Esophagus squamous epithelium (tissue), 5 donors: ENCODE data around the gene MARVELD1. TPM values are rescaled to one million over a fixed set of nuclear protein-coding genes. Genes with fewer than 3 reads are reported as not detected.

Experiments used
- DNase-seq: peaks from one replicate; lab custom pipeline; 2025; lab: John Stamatoyannopoulos, UW
- H3K27ac ChIP-seq, 4 donors: fragments of 200-600 bp; sonication (generic); one replicate each; pipeline ENCODE4 v1.5.1; 2016 to 2019; ENCODE audit warnings: mild to moderate bottlenecking in 1 of 4
- H3K27me3 ChIP-seq, 4 donors: fragments of 200-600 bp; sonication (generic); 1 replicate in 3 of 4; 2 replicates in 1 of 4; pipeline versions ENCODE4 v1.5.1 to v1.6.0; 2017 to 2021; ENCODE audit warnings: antibody characterized with exemption in 1 of 4
- H3K36me3 ChIP-seq, 3 donors: fragments of 200-600 bp; sonication (generic); one replicate each; pipeline ENCODE4 v1.5.1; 2016 to 2019
- H3K4me1 ChIP-seq, 3 donors: fragments of 200-600 bp; sonication (generic); one replicate each; pipeline ENCODE4 v1.5.1; 2017 to 2019
- H3K4me3 ChIP-seq, 4 donors: fragments of 200-600 bp; sonication (generic); 1 replicate in 3 of 4; 2 replicates in 1 of 4; pipeline ENCODE4 v1.5.1; 2016 to 2019; ENCODE audit warnings: mild to moderate bottlenecking in 2 of 4, moderate library complexity in 1 of 4
- H3K9me3 ChIP-seq, 3 donors: fragments of 200-600 bp; sonication (generic); one replicate each; pipeline ENCODE4 v1.5.1; 2016 to 2019
- POLR2A ChIP-seq, 4 donors: fragments of 450-650 bp; IDR thresholded peaks; one replicate each; pipeline ENCODE4 v1.6.1; 2017; ENCODE audit warnings: antibody characterized with exemption in 4 of 4, mild to moderate bottlenecking in 4 of 4, moderate library complexity in 3 of 4
- WGBS, 2 donors: methylation state at CpG; one replicate each; pipeline ENCODE4 v1.1.5; 2018; 5-methylcytosine and 5-hydroxymethylcytosine counted together
- intact Hi-C: fragments of 100-400 bp; cut with DNase I; formaldehyde crosslinking; loops from one replicate; pipeline ENCODE4 v1.15.0; 2022
- total RNA-seq, 4 donors: library from RNA; depleted of rRNA; stranded (reverse); fragments of >200 nt; gene quantifications; one replicate each; pipeline ENCODE4 v1.1.0, GENCODE V29; 2016
- TF ChIP-seq, protein P1 (sequence below), 6 experiments: fragments of 450-650 bp in 4 of 6; fragments of 200-600 bp in 2 of 6; sonication (generic) in 2 of 6; IDR thresholded peaks; one replicate each; pipeline ENCODE4 v1.5.1; 2016 to 2019; ENCODE audit warnings: antibody characterized with exemption in 6 of 6, mild to moderate bottlenecking in 4 of 6, moderate library complexity in 4 of 6
- donor health status: DM: yes; HTN: yes; CAD: no.

The MARVELD1 gene
- total RNA-seq, 4 donors from 2014 or later: 4.0 to 20.5 (median 12.3) TPM

DNA sequence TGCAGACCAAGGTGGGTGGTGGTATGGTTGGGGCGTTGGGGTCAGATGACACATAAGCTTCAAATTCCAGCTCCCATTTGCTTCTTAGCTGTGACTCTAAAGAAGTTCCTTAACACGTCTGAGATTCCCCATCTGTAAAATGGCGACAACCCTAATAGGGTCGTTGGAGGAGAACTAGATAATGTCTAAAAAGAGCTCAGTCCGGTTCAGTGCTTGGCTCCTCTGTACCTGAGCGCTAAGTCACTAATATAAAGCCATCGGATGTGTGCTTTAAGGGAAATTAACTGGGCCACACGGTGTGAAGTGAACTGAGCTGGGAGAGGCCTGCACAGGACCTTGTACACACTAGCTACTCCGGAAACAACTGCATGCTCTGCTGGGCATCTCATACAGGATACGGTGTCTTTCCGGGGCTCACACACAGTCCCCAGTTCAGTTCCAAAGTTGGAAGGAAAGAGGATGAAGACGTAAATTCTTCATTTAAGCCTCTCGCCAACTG lies 22.9 kb downstream of the MARVELD1 start:
- intact Hi-C loops: loop anchor here (5.0 to 10.0 kb wide), 2 partner anchors 39 to 62 kb away; no protein-coding TSS in a partner anchor
- peak overlapping the region; percentile 91 to 98 (median 96) for H3K27ac ChIP-seq
- no peaks in the 10 kb centered on the region for H3K9me3 ChIP-seq
- peaks cover 9 to 39% (median 17%) of the 10 kb centered on the region in 3 donors for H3K4me1 ChIP-seq
- no peaks in the 10 kb centered on the region for H3K27me3 ChIP-seq
- 67 to 71% methylated on average over 6 to 9 of the region's 13 CpGs for WGBS, 2 donors
- no peak for TF ChIP-seq POLR2A (IDR thresholded peaks at IDR 0.05)
- TF ChIP-seq, protein P1, sequence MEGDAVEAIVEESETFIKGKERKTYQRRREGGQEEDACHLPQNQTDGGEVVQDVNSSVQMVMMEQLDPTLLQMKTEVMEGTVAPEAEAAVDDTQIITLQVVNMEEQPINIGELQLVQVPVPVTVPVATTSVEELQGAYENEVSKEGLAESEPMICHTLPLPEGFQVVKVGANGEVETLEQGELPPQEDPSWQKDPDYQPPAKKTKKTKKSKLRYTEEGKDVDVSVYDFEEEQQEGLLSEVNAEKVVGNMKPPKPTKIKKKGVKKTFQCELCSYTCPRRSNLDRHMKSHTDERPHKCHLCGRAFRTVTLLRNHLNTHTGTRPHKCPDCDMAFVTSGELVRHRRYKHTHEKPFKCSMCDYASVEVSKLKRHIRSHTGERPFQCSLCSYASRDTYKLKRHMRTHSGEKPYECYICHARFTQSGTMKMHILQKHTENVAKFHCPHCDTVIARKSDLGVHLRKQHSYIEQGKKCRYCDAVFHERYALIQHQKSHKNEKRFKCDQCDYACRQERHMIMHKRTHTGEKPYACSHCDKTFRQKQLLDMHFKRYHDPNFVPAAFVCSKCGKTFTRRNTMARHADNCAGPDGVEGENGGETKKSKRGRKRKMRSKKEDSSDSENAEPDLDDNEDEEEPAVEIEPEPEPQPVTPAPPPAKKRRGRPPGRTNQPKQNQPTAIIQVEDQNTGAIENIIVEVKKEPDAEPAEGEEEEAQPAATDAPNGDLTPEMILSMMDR (IDR thresholded peaks at IDR 0.05): no peak
- DNase-seq: no peak
- peaks cover 0 to 29% (median 0%) of the 10 kb centered on the region in 3 donors for H3K36me3 ChIP-seq
- peak overlapping the region; percentile 66 to 94 (median 90) for H3K4me3 ChIP-seq

GRCh38 chr10:97736902-97737769 lies 23.6 kb downstream of the MARVELD1 start, which contains the start of gene ZFYVE27:
Gene ZFYVE27, plus strand, starts transcription at chr10:97737128. Its CDS starts 1,350 bp downstream, at chr10:97738478.
- Histone ChIP-seq H3K27ac (peak within 1 kb of the TSS; percentile 91 to 98 (median 96)), H3K4me1 (peaks cover 9 to 41% (median 17%) of the 10 kb centered on the region in 3 donors), H3K4me3 (peak within 1 kb of the TSS; percentile 66 to 94 (median 90)), H3K36me3 (peaks cover 0 to 33% (median 0%) of the 10 kb centered on the region in 3 donors), H3K27me3 (no peaks in the 10 kb centered on the region), H3K9me3 (no peaks in the 10 kb centered on the region)
- DNase-seq: peak; percentile 52
- intact Hi-C loops: loop anchor here (5.0 to 10.0 kb wide), 2 partner anchors 40 to 62 kb away; no protein-coding TSS in a partner anchor
- TF ChIP-seq, protein P1 (IDR thresholded peaks at IDR 0.05): peak in 2 of 6 experiments; percentile 1 to 23
- peak in 3 of 4 donors; percentile 76 to 98 (median 95) for TF ChIP-seq POLR2A (IDR thresholded peaks at IDR 0.05)
- 0% methylated on average over 8 to 11 of the region's 72 CpGs for WGBS, 2 donors

DNA sequence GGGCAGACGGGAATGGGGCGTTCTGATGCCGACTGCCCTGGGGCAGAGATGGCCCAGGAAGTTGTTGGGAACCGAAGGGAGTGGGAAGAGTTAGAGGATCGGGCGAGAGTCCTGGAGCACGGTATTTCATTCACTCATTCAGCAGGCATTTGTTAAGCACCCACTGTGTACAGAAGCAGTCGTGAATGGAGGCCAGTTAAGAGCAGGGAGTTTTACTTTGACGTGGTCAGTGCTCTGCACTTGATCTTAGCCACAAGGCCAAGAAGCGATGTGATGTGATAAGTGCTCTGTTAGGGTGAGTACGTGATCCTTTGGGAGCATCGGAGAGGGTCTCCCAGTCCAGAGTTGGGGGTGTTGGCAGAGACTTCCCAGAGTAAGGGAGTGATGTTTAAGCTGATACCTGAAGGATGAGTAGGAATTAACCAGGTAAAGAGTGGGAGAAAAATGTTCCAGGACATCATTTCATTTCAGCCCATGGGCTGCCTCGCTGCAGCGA lies 24.3 kb downstream of the MARVELD1 start:
- H3K27me3 ChIP-seq: no peaks in the 10 kb centered on the region
- H3K4me3 ChIP-seq: peak overlapping the region; percentile 66 to 94 (median 90)
- H3K36me3 ChIP-seq: peaks cover 0 to 37% (median 0%) of the 10 kb centered on the region in 3 donors
- no peak for DNase-seq
- no peak for TF ChIP-seq POLR2A (IDR thresholded peaks at IDR 0.05)
- TF ChIP-seq, protein P1 (IDR thresholded peaks at IDR 0.05): no peak
- H3K27ac ChIP-seq: peak overlapping the region; percentile 91 to 98 (median 96)
- intact Hi-C loops: loop anchor here (5.0 to 10.0 kb wide), 2 partner anchors 41 to 63 kb away; no protein-coding TSS in a partner anchor
- no peaks in the 10 kb centered on the region for H3K9me3 ChIP-seq
- H3K4me1 ChIP-seq: peaks cover 9 to 44% (median 17%) of the 10 kb centered on the region in 3 donors
- WGBS, 2 donors: 25 to 27% methylated on average over 14 of the region's 14 CpGs

DNA sequence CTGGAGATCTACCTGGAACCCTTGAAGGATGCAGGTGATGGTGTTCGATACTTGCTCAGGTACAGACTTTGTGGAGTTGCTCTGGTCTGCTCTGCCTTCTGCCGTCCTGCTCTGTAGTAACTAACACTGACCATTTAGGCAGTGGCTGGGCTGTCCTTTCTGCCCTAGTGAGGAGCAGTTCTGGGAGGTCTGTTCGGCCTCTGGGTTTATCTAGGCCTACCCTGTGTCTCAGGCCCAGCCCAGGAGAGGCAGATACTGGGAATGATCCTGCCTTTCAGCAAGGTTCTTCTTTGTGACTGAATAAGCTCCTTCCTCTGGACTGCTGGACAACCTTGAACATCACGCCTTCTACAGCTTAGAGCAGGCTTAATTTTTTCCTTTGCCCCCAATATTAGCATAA lies 25.1 kb downstream of the MARVELD1 start:
- no peaks in the 10 kb centered on the region for H3K9me3 ChIP-seq
- H3K36me3 ChIP-seq: peaks cover 0 to 45% (median 0%) of the 10 kb centered on the region in 3 donors
- WGBS, 2 donors: 89 to 97% methylated on average over 3 of the region's 4 CpGs
- no peak for DNase-seq
- TF ChIP-seq POLR2A (IDR thresholded peaks at IDR 0.05): no peak
- TF ChIP-seq, protein P1 (IDR thresholded peaks at IDR 0.05): no peak
- intact Hi-C loops: loop anchor here (5.0 to 10.0 kb wide), 2 partner anchors 41 to 64 kb away; no protein-coding TSS in a partner anchor
- peak overlapping the region in 1 of 4 donors; percentile 90 for H3K4me3 ChIP-seq
- H3K27ac ChIP-seq: no peak overlapping the region
- H3K4me1 ChIP-seq: peaks cover 9 to 52% (median 17%) of the 10 kb centered on the region in 3 donors
- H3K27me3 ChIP-seq: no peaks in the 10 kb centered on the region
